ENCODE data around the gene CRYBA4.

GRCh38 chr22:26593763-26594162, 28.0 kb upstream of the CRYBA4 start:
- TF ChIP-seq, protein P1, sequence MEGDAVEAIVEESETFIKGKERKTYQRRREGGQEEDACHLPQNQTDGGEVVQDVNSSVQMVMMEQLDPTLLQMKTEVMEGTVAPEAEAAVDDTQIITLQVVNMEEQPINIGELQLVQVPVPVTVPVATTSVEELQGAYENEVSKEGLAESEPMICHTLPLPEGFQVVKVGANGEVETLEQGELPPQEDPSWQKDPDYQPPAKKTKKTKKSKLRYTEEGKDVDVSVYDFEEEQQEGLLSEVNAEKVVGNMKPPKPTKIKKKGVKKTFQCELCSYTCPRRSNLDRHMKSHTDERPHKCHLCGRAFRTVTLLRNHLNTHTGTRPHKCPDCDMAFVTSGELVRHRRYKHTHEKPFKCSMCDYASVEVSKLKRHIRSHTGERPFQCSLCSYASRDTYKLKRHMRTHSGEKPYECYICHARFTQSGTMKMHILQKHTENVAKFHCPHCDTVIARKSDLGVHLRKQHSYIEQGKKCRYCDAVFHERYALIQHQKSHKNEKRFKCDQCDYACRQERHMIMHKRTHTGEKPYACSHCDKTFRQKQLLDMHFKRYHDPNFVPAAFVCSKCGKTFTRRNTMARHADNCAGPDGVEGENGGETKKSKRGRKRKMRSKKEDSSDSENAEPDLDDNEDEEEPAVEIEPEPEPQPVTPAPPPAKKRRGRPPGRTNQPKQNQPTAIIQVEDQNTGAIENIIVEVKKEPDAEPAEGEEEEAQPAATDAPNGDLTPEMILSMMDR (IDR thresholded peaks at IDR 0.05; ENCODE audit: low read depth, low read length, missing input control), result no peak
- no peak for TF ChIP-seq MAX (IDR thresholded peaks at IDR 0.05)
- TF ChIP-seq ATF3 (IDR thresholded peaks at IDR 0.05), result no peak

Data from liver (tissue), 3 donors.